ENCODE results near the gene NR2F6. TPM values are rescaled to one million over a fixed set of nuclear protein-coding genes. Genes with fewer than 3 reads are reported as not detected.

NR2F6 gene
- total RNA-seq, 1 donor from 2014 or later = 72.8 TPM

DNA sequence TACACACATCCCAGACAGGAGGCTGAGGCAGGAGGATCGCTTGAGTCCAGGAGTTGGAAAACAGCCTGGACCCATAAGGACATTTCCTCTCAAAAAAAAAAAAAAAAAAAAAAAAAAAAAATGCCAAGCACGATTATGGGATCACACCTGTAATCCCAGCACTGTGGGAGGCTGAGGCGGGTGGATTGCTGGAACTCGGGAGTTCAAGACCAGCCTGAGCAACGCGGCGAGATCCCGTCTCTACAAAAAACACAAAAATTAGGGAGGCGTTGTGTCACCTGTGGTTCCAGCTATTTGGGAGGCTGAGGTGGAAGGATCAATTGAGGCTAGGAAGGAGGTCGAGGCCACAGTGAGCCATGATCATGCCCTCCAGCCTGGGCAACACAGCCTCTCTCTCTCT, 20.7 kb downstream of the NR2F6 start:
- no peak overlapping the region for H3K27ac Mint-ChIP-seq (ENCODE audit: unreplicated experiment)
- TF ChIP-seq EZH2 (IDR thresholded peaks at IDR 0.05; ENCODE audit: insufficient read depth, low read length) (no peak), CTCF (IDR thresholded peaks at IDR 0.05; ENCODE audit: insufficient read depth, low read depth, low read length) (no peak)

DNA sequence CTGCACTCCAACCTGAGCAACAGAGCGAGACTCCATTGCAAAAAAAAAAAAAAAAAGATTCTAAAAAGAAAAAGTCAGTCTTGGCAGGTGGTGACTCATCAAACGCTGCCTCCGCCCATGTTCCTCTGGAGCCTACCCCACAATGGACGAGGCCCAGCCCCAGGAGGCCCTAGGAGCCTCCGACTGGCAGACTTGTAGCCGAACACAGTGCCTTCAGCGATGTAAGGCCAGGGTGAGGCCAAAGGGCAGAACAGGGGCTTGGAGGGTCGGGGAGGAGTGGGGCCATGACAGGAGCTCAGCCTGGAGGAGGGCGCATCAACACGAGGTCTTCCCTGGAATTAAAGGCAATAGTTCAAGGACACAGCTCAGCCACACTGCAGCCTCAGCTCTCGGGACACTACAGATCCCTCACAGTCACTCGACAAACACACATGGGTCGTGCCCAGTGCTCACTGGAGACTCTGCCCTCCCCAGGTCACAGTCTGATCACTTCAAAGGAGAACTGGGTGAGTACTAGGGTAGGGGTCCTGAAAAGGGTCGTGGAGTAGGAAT, 25.4 kb downstream of the NR2F6 start:
- H2AFZ ChIP-seq (ENCODE audit: low read depth, low read length) = peak overlapping the region; percentile 51
- no peaks in the 10 kb centered on the region for H3K27me3 Mint-ChIP-seq (ENCODE audit: low read depth, unreplicated experiment)

More for the DNA sequence above, 20.7 kb downstream of the NR2F6 start:
- H3K9ac ChIP-seq (ENCODE audit: low read length) = no peak overlapping the region
- FAIRE-seq (no peak), DNase-seq (ENCODE audit: low read depth) (no peak)
- peaks cover 6% of the 10 kb centered on the region for H4K20me1 ChIP-seq (ENCODE audit: insufficient read depth, low read length)
- peaks cover 9% of the 10 kb centered on the region for H3K4me1 ChIP-seq (ENCODE audit: insufficient read depth, low read length)
- no peak overlapping the region for H3K4me2 ChIP-seq (ENCODE audit: low read length)
- peaks cover 4% of the 10 kb centered on the region for H3K4me1 Mint-ChIP-seq (ENCODE audit: low read depth, unreplicated experiment)
- H3K4me3 Mint-ChIP-seq (ENCODE audit: unreplicated experiment) = no peak overlapping the region
- no peaks in the 10 kb centered on the region for H3K9me3 Mint-ChIP-seq (ENCODE audit: unreplicated experiment)
- no peaks in the 10 kb centered on the region for H3K27me3 ChIP-seq (ENCODE audit: insufficient read depth, low read length)
- H3K27ac ChIP-seq (ENCODE audit: low read depth, low read length) = no peak overlapping the region
- no peaks in the 10 kb centered on the region for H3K9me3 ChIP-seq (ENCODE audit: insufficient read depth, low read depth, low read length)
- no peak overlapping the region for H3K4me3 ChIP-seq (ENCODE audit: insufficient read depth, low read depth, low read length)
- H3K36me3 Mint-ChIP-seq (ENCODE audit: low read depth, unreplicated experiment) = peaks cover 8% of the 10 kb centered on the region
- H2AFZ ChIP-seq (ENCODE audit: low read depth, low read length) = no peak overlapping the region
- no peaks in the 10 kb centered on the region for H3K36me3 ChIP-seq (ENCODE audit: insufficient read depth, low read length)
- H3K79me2 ChIP-seq (ENCODE audit: insufficient read depth, low read length) = no peaks in the 10 kb centered on the region
- H3K27me3 Mint-ChIP-seq (ENCODE audit: low read depth, unreplicated experiment) = no peaks in the 10 kb centered on the region

More for the DNA sequence above, 25.4 kb downstream of the NR2F6 start:
- H4K20me1 ChIP-seq (ENCODE audit: insufficient read depth, low read length) = no peaks in the 10 kb centered on the region
- Mint-ChIP-seq H3K36me3 (ENCODE audit: low read depth, unreplicated experiment) (peaks cover 17% of the 10 kb centered on the region), H3K27ac (ENCODE audit: unreplicated experiment) (peak overlapping the region; percentile 26), H3K4me1 (ENCODE audit: low read depth, unreplicated experiment) (peaks cover 4% of the 10 kb centered on the region), H3K4me3 (ENCODE audit: unreplicated experiment) (no peak overlapping the region), H3K9me3 (ENCODE audit: unreplicated experiment) (no peaks in the 10 kb centered on the region)
- H3K9ac ChIP-seq (ENCODE audit: low read length) = no peak overlapping the region
- TF ChIP-seq CTCF (IDR thresholded peaks at IDR 0.05; ENCODE audit: insufficient read depth, low read depth, low read length) = no peak
- no peak for TF ChIP-seq EZH2 (IDR thresholded peaks at IDR 0.05; ENCODE audit: insufficient read depth, low read length)
- peak overlapping the region; percentile 28 for H3K27ac ChIP-seq (ENCODE audit: low read depth, low read length)
- H3K4me2 ChIP-seq (ENCODE audit: low read length) = peak overlapping the region; percentile 54
- peak; percentile 63 for DNase-seq (ENCODE audit: low read depth)
- H3K27me3 ChIP-seq (ENCODE audit: insufficient read depth, low read length) = no peaks in the 10 kb centered on the region
- no peaks in the 10 kb centered on the region for H3K9me3 ChIP-seq (ENCODE audit: insufficient read depth, low read depth, low read length)
- H3K79me2 ChIP-seq (ENCODE audit: insufficient read depth, low read length) = peaks cover 8% of the 10 kb centered on the region
- H3K4me1 ChIP-seq (ENCODE audit: insufficient read depth, low read length) = peaks cover 9% of the 10 kb centered on the region
- no peak overlapping the region for H3K4me3 ChIP-seq (ENCODE audit: insufficient read depth, low read depth, low read length)
- peaks cover 3% of the 10 kb centered on the region for H3K36me3 ChIP-seq (ENCODE audit: insufficient read depth, low read length)
- no peak for FAIRE-seq

Measured in astrocyte (in vitro differentiated cells and primary cell).